IMR-90 (cell line): ENCODE results near the gene SELP. TPM values are rescaled to one million over a fixed set of nuclear protein-coding genes. Genes with fewer than 3 reads are reported as not detected.

Experiments
- ATAC-seq: fragments of 200-7000 bp; cut with Tn5 transposase; 2 replicates; pipeline ENCODE4 v1.9.1; 2020; ENCODE audit warnings: low read depth, mild to moderate bottlenecking, moderate library complexity
- BruUV-seq: library from RNA; stranded (reverse); fragments of 400-500 nt; replicated peaks from 2 replicates; lab custom pipeline; 2021; lab: Mats Ljungman, UMichigan
- CTCF ChIA-PET: fragments of 300-600 bp; formaldehyde crosslinking; extraction: SDS; loops from one replicate; lab custom pipeline; 2021; ENCODE audit warnings: antibody characterized with exemption; lab: Yijun Ruan, JAX
- POLR2A ChIA-PET: fragments of 300-600 bp; sonication (Branson Sonifier 250); formaldehyde crosslinking; loops from one replicate; lab custom pipeline; 2022; ENCODE audit warnings: antibody characterized with exemption; ENCODE audit not compliant: unreplicated experiment; lab: Charles Lee
- DNase-seq: peaks from one replicate; pipeline ENCODE4 v3.0.0; 2013
- H2AFZ ChIP-seq: replicated peaks from 2 replicates; pipeline ENCODE3; 2013; ENCODE audit warnings: low read length, mild to moderate bottlenecking; ENCODE audit not compliant: poor library complexity
- H2AK5ac ChIP-seq: 2 replicates; pipeline ENCODE4 v1.6.1; 2013; ENCODE audit warnings: low read depth, low read length, inconsistent platforms
- H2AK9ac ChIP-seq: replicated peaks from 2 replicates; pipeline ENCODE3; 2013; ENCODE audit warnings: mild to moderate bottlenecking, low read depth, low read length, moderate library complexity; ENCODE audit not compliant: poor library complexity
- H2BK120ac ChIP-seq: 2 replicates; pipeline ENCODE4 v1.6.1; 2013; ENCODE audit warnings: low read depth, low read length, inconsistent platforms
- H2BK15ac ChIP-seq: 3 replicates; pipeline ENCODE4 v1.6.1; 2013; ENCODE audit warnings: low read depth, low read length, inconsistent platforms
- H2BK20ac ChIP-seq: 2 replicates; pipeline ENCODE4 v1.6.1; 2013; ENCODE audit warnings: low read depth, mild to moderate bottlenecking, inconsistent platforms, low read length, moderate library complexity
- H2BK5ac ChIP-seq: 2 replicates; pipeline ENCODE4 v1.6.1; 2013; ENCODE audit warnings: mild to moderate bottlenecking, low read depth, low read length, inconsistent platforms; ENCODE audit not compliant: poor library complexity, severe bottlenecking
- H3K14ac ChIP-seq: replicated peaks from 2 replicates; pipeline ENCODE4 v1.6.1; 2013; ENCODE audit warnings: low read depth, low read length, inconsistent platforms
- H3K18ac ChIP-seq: 2 replicates; pipeline ENCODE4 v1.6.1; 2013; ENCODE audit warnings: low read depth, low read length, control low read depth
- H3K23ac ChIP-seq: 2 replicates; pipeline ENCODE4 v1.6.1; 2013; ENCODE audit warnings: low read depth, low read length, inconsistent platforms
- H3K27ac ChIP-seq: 2 replicates; pipeline ENCODE4 v1.5.1; 2013; ENCODE audit warnings: mild to moderate bottlenecking, control low read depth, low read length; ENCODE audit not compliant: insufficient read depth
- H3K27me3 ChIP-seq: 2 replicates; pipeline ENCODE4 v1.6.1; 2013; ENCODE audit warnings: low read length; ENCODE audit not compliant: control insufficient read depth, insufficient read depth
- H3K36me3 ChIP-seq: 2 replicates; pipeline ENCODE4 v1.6.1; 2013; ENCODE audit warnings: low read length, mixed read lengths; ENCODE audit not compliant: control insufficient read depth, insufficient read depth
- H3K4ac ChIP-seq: 2 replicates; pipeline ENCODE4 v1.6.1; 2013; ENCODE audit warnings: low read depth, low read length, inconsistent platforms
- H3K4me1 ChIP-seq: 2 replicates; pipeline ENCODE4 v1.6.1; 2013; ENCODE audit warnings: low read length, mixed read lengths; ENCODE audit not compliant: control insufficient read depth, insufficient read depth
- H3K4me2 ChIP-seq: 2 replicates; pipeline ENCODE4 v1.6.1; 2013; ENCODE audit warnings: low read depth, mild to moderate bottlenecking, control low read depth, low read length, moderate library complexity
- H3K4me3 ChIP-seq: 2 replicates; pipeline ENCODE4 v1.5.1; 2013; ENCODE audit warnings: low read depth, mild to moderate bottlenecking, control low read depth, low read length, moderate library complexity; ENCODE audit not compliant: insufficient read depth
- H3K56ac ChIP-seq: 2 replicates; pipeline ENCODE4 v1.6.1; 2013; ENCODE audit warnings: low read length, inconsistent platforms; ENCODE audit not compliant: insufficient read depth; ENCODE audit errors: extremely low read depth
- H3K79me1 ChIP-seq, 2 experiments: 2 replicates each; pipeline ENCODE4 v1.6.1; 2013; ENCODE audit warnings: low read length in 2 of 2, inconsistent platforms in 1 of 2, low read depth in 1 of 2
- H3K9ac ChIP-seq: 2 replicates; pipeline ENCODE4 v1.6.1; 2013; ENCODE audit warnings: low read depth, low read length, control low read depth
- H3K9me1 ChIP-seq: 2 replicates; pipeline ENCODE4 v1.6.1; 2013; ENCODE audit warnings: low read length, inconsistent platforms; ENCODE audit not compliant: insufficient read depth
- H3K9me3 ChIP-seq: 2 replicates; pipeline ENCODE4 v1.6.1; 2013; ENCODE audit warnings: low read length; ENCODE audit not compliant: control insufficient read depth, insufficient read depth
- H4K20me1 ChIP-seq: 2 replicates; pipeline ENCODE4 v1.6.1; 2013; ENCODE audit warnings: low read length, inconsistent platforms; ENCODE audit not compliant: insufficient read depth
- H4K5ac ChIP-seq: 2 replicates; pipeline ENCODE4 v1.6.1; 2013; ENCODE audit warnings: mild to moderate bottlenecking, low read depth, low read length, control low read depth
- H4K8ac ChIP-seq, 2 experiments: 2 replicates each; pipeline ENCODE4 v1.6.1; 2013; ENCODE audit warnings: low read depth in 2 of 2, low read length in 2 of 2, control low read depth in 1 of 2, inconsistent platforms in 1 of 2
- H4K91ac ChIP-seq: 2 replicates; pipeline ENCODE4 v1.6.1; 2013; ENCODE audit warnings: low read depth, low read length, inconsistent platforms; ENCODE audit not compliant: insufficient read depth
- CEBPB ChIP-seq: IDR thresholded peaks from 2 replicates; pipeline ENCODE4 v1.6.1; 2012; ENCODE audit warnings: low read depth, low read length, improper control_type of control experiment
- CTCF ChIP-seq: conservative IDR thresholded peaks from 2 replicates; pipeline ENCODE4 v1.5.1; 2012; ENCODE audit warnings: mild to moderate bottlenecking, low read depth, low read length, improper control_type of control experiment
- RCOR1 ChIP-seq: IDR thresholded peaks from 2 replicates; pipeline ENCODE4 v1.6.1; 2012; ENCODE audit warnings: mild to moderate bottlenecking, low read length, improper control_type of control experiment; ENCODE audit not compliant: insufficient replicate concordance
- USF2 ChIP-seq: fragments of 150-350 bp; IDR thresholded peaks from 2 replicates; pipeline ENCODE4 v1.6.1; 2017; ENCODE audit warnings: mild to moderate bottlenecking, antibody characterized with exemption, low read length, low read depth
- WGBS, 2 experiments: methylation state at CpG; one replicate each; pipeline versions ENCODE4 v1.1.5 to v1.1.7; 2013; ENCODE audit warnings: missing lambda C conversion rate in 2 of 2; ENCODE audit not compliant: insufficient read length in 1 of 2; ENCODE audit errors: extremely low coverage in 2 of 2; 5-methylcytosine and 5-hydroxymethylcytosine counted together
- dilution Hi-C: fragments of 300-500 bp; cut with HindIII; formaldehyde crosslinking; loops from one replicate; pipeline ENCODE4 v1.14.3; 2018; ENCODE audit warnings: low sequenced_read_pairs; ENCODE audit not compliant: unreplicated experiment
- in situ Hi-C: fragments of 300-500 bp; cut with MboI; formaldehyde crosslinking; loops from 3 replicates; pipeline ENCODE4 v1.14.3; 2019; ENCODE audit warnings: low sequenced_read_pairs, inconsistent platforms, mixed read lengths
- intact Hi-C: fragments of 100-400 bp; cut with micrococcal nuclease; formaldehyde crosslinking; loops from 2 replicates; pipeline ENCODE4 v1.10.0; 2022
- polyA plus RNA-seq, 3 experiments: library from polyadenylated mRNA; depleted of rRNA; stranded (reverse); fragments of >200 nt; gene quantifications; 2 replicates each; pipeline ENCODE4 v1.2.3, GENCODE V29; 2012; ENCODE audit warnings: low replicate concordance in 1 of 3
- total RNA-seq: library from RNA; depleted of rRNA; stranded (reverse); fragments of >200 nt; gene quantifications from 2 replicates; pipeline ENCODE4 v1.2.3, GENCODE V29; 2012

SELP gene
- total and polyA plus RNA-seq, 2 of the 4 experiments (the other 2 are of a cell fraction) = not detected

GRCh38 chr1:169604781-169605560 is 25.0 kb downstream of the SELP start:
- H3K18ac ChIP-seq = no peak overlapping the region
- H3K36me3 ChIP-seq = no peaks in the 10 kb centered on the region
- dilution Hi-C loops = no loop called here
- no peaks in the 10 kb centered on the region for H3K9me1 ChIP-seq
- H2BK5ac ChIP-seq = no peak overlapping the region
- H2BK120ac ChIP-seq = no peak overlapping the region
- H3K9ac ChIP-seq = no peak overlapping the region
- POLR2A ChIA-PET = no interaction called here
- no peak overlapping the region for H2AFZ ChIP-seq
- H3K23ac ChIP-seq = no peak overlapping the region
- no peak overlapping the region for H3K14ac ChIP-seq
- H3K27ac ChIP-seq = no peak overlapping the region
- intact Hi-C loops = no loop called here
- TF ChIP-seq USF2 (no peak), CTCF (no peak), RCOR1 (no peak), CEBPB (no peak)
- in situ Hi-C loops = no loop called here
- H2AK5ac ChIP-seq = no peak overlapping the region
- H4K20me1 ChIP-seq = no peaks in the 10 kb centered on the region
- no peaks in the 10 kb centered on the region for H3K9me3 ChIP-seq
- H3K79me1 ChIP-seq = no peaks in the 10 kb centered on the region
- no peak overlapping the region for H2BK15ac ChIP-seq
- no TSS peak for BruUV-seq
- no peaks in the 10 kb centered on the region for H3K27me3 ChIP-seq
- no peak for DNase-seq
- no peak overlapping the region for H3K56ac ChIP-seq
- no peak for ATAC-seq
- H3K4ac ChIP-seq = no peak overlapping the region
- H3K4me2 ChIP-seq = no peak overlapping the region
- H2BK20ac ChIP-seq = no peak overlapping the region
- no peak overlapping the region for H4K91ac ChIP-seq
- no peaks in the 10 kb centered on the region for H3K4me1 ChIP-seq
- no peak overlapping the region for H4K5ac ChIP-seq
- no peak overlapping the region for H3K4me3 ChIP-seq
- CTCF ChIA-PET = no interaction called here
- 13% methylated on average over 3 of the region's 5 CpGs; no CpG with 5 or more reads in 1 of the 2 experiments for WGBS, 2 experiments
- H4K8ac ChIP-seq = no peak overlapping the region
- H2AK9ac ChIP-seq = no peak overlapping the region
